Amygdala (tissue), 56 donors: ENCODE measurements around the gene HOXA7.

Experiments used
- DNase-seq, 56 donors: peaks; one replicate each; lab custom pipeline; 2025; lab: John Stamatoyannopoulos, UW

Gene HOXA7

GRCh38 chr7:27124096-27124901, 32.2 kb downstream of the HOXA7 start:
- DNase-seq: no peak

DNA sequence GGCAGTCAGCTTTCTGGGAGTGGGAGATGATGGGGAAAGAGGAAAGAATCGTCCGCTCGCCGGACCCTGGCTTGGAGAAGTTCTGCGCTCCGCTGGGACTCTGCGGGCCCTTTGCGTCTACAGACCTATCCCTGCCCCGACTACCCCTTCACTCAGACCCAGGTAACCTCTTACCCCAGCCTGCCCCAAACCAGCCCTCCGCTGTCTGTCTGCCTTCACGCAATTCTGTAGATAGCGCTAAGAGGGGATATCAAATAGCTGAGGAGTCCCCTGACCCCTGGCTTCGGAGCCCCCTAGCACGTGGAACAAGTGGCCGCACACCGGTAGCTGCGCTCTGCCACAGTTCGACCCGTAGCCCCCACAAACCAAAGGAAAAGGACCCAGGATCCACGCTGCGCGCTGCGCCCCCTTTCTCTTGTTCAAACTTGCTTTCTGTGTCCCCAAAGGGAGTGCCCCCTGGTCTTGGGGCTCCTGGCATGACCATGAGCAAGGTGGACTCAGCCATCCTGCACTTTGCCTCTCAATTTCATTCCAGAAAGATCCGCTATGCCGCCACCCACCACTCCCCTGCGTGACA, 32.9 kb downstream of the HOXA7 start:
- no peak for DNase-seq

- DNase-seq: no peak
Measured at GRCh38 chr7:27123007-27123476, 33.4 kb downstream of the HOXA7 start.

DNA sequence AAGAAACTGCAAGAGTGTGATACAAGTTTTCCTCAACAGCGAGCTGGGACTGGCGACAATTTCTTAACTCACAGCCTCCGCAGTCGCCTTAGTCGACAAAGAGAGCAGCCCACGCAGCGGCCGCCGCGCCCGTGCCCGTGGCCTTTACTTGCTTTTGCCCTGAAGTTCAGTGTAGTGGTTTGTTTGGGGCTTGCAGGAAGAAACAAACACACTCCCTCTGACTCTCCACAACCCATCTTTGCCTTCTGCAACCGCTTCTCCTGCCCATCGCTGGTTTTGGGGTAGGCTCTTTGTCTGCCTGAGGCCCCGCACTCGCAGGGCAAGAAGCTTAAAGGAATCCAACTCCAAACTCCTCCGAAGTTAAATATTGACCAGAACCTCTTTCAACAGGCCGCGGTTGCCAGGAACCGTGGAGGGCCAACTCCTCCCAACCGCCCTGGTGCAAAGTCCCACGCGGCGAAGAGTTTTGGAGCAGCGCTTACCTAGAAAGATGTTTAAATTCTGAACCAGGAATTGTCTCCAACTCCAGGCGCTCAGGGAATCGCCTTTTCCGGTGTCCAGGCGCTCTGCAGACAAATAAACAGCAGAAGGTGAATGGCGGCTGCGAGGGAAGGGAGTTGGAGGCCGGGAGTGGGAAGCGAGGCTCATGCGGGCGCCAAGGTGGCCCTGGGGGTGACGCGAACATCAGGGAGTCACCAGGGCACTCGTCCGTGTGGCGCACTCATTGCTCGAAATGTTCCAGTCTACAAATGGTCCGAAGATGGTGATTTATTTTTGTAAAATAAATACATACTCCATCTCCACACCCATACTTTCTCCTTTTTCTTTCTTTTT, 34.2 kb downstream of the HOXA7 start:
- no peak for DNase-seq

- DNase-seq: no peak
Measured at GRCh38 chr7:27121684-27122076, 34.8 kb downstream of the HOXA7 start.

DNA sequence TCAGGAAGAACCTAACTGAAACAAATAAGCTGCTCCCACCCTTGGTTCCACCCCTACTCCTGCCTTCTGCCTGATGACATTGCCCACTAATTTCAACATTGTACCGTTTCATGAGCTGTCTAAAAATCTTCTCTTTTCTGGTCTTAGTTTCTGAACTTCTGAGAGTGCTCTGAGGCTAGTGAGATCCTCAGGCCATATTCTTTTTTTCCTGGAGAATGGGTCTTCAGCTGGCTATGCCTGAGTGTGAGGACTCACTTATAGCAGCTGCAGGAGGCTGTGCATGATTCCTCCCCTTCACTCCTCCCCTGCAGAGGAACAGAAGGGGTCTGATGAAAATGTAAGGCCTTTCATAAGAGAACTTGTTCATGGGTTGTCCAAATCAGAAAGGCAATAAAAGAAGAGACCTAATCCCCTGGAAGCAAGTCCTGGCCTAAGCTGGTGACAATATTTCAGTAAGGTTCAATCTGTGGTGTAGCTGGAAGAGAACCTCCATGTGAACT, 37.0 kb downstream of the HOXA7 start:
- DNase-seq: no peak

DNA sequence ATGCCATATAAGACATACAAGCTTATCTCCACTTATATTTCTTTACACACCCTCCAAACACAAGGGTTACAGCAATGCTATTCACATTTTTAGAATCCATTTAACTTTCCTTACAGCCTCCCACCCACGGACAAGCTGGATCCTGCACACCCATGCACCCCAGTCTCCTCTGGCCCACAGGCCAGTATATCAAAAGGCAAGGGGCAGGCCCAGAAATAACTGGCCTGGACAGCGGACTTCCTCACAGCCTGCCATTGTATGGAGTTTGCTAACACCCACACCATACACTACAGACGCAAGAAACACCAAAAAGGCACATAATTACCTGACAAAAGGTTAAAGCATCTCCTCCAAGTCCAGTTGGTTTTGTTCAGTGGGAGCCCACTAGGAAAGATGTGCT, 37.9 kb downstream of the HOXA7 start:
- no peak for DNase-seq

DNA sequence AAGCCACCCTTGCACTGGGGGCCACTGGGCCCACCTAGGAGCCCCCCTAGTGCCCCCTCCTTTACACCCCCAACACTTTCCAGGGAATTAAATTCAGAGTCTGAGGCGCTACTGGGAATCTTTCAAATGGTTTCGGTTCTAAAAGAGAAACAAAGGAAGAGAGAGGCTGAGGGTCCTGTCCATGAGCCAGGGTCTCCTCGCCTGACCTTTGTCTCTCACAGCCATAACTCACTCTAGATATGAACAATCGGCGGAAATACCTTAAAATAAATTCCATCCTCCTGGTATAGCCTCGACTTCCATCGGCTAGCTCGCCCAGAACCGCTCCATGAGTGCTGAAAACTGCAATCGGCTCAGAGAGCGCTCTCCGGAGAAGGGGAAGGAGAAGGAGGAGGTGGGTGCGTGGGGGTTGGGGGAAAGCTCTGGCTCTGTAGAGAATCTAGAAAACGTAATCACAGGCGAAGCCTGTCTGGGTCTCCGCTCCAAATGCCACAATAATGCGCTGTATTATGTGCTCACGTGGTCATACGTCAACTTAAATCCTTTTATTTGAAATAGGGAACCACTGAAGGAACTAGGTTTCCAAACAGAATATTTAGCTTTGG, 38.5 kb downstream of the HOXA7 start:
- no peak for DNase-seq

DNA sequence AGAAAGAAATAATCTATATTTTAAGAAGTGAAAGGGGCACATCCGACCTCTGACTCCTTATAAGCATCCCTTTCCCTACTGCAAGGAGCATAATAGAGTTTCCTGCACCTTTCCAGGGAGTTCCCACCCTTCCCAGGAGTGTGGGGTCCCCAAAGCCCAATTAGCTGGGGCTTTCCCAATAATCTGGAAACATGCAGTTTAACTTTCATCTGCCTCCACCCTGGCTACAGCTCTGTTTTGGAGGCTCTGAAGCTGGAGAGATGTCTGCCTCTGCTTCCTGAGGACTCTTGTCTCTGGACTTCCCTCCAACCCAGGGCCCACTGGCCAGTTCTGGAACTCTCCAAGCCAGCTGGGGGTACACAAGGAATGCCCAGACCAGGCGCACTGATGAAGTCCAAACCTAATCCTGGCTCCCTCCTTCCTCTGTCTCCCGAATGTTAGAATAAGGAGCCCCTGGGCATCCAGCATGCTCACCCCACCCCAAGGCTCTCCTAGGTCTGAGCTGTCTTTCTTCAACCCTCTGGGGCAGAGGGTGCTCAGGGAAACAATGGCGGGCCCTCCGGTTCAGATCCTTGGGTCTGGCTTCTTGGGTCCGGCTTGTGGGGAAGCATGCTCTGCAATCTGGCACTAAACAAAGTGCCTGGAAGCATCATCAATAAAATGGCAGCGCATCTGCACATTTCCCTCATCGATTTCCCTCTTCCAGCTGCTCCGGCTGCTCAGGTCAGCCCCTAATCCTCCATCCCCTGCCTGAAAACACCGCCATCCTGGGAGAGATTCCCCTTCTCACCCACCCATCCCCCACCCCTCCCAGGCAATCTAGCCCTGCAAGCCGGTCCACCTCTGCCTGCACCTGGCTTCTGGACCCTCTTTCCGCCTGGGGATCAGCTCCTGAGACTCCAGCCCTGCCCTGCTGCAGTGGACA, 39.3 kb downstream of the HOXA7 start:
- DNase-seq: no peak

DNA sequence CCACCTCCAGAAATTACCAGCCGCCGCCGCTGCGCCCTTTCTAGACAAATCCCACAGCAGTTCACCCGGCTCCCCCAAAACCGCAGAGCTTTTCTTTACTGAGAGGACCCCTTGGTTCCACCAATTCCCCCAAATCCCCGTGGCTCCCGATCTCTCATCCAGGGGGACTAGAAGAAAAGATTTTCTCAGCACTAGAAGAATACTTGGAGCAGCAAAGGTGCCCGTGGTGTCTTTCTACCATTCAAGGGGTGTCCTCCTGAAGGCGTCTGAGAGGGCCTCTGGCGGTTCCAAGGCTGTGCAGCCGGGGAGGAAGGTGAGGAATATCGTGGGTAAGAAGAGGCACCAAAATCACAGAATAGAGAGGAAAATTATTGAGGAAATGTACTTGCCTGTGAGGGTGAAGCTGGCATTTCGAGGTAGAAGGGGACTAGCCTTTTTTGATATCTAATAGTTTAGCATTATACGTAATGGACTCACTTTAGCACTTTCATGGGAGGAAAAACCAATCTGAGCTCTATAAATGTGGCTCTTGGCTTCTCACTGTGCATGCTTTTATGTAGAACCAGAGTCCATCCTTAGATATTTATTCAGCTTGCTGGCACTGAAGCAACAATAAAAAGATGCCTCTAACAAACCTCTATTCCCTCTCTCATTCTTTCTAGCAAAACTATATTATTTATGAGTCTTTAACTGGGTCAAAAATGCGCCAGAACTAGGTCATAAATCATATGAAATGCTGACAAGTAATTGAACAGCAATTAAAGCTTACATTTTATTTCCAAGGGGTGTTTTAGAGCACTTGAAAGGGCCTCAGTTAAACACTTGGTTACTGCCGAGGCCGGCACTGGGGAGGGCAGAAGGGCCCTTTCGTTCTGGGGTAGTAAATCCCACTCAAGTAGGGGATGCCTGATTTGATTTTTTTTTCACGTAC, 40.2 kb downstream of the HOXA7 start:
- DNase-seq: no peak

DNA sequence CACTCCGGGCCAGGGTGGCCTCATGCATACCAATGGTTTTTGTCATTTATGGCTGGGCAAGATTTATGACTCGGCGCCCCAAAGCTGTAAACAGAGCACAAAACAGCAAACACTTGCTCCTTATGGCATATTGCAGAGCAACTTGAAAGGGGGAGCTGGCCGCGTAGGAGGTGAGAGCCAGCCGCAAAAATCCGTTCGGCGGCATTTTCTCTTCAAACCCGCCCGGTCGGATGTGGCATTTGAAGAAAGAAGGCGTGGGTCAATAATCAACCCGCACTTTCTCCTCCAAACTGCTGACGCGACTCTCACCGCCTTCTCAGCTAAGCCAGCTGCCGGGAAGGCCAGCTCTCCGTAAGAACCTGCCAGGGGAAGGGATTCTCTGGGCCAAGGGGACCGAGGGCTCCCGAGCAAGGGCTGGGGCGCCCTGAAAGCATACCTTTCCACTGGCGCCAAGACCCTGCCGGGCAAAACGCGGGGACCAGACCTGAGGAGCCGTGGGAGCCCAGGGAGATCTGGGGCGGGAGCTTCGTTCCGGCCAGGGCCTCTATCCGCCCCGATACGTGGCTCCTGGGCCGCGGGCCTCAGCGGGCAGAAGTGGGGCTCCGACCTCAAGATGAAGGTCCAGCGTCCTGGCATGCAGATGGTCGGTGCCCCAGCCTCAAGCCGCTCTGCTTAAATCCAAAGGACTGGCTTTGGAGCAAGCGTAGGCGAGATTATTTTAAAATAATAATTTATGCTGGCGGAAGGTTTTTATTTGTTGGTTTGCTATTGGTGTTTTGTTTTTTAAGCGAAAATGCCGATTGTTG, 41.1 kb downstream of the HOXA7 start:
- DNase-seq: no peak

- DNase-seq: no peak
Measured at GRCh38 chr7:27114881-27115220, 41.6 kb downstream of the HOXA7 start.

- no peak for DNase-seq
Measured at GRCh38 chr7:27113991-27114769, 42.3 kb downstream of the HOXA7 start.

- no peak for DNase-seq
Measured at GRCh38 chr7:27112955-27113949, 43.2 kb downstream of the HOXA7 start.

- no peak for DNase-seq
Measured at GRCh38 chr7:27112361-27112760, 44.1 kb downstream of the HOXA7 start.
